ENCODE results near the gene ATXN1.
"Not testable (repeated sequence)": the region's sequence is repeated elsewhere in the genome, so short reads cannot be mapped to it uniquely, and the experiment has no call there.

The ATXN1 gene

DNA sequence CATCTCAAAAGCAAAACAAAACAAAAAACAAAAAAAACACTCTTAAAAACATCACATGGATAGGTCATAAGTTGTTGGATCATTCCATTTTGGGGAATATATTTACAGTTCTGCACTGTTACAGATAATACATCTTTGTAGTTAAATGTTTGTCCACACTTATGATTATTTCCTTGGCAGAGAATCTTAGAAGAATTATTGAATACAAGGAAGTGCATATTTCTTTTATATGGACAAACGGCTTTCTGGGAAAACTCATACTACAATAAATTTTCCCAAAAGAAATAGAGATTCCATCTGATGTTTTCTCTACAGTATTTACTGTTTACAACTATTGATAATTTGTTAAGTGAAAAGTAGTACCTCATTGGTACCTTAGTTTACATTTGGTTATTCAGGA, 489.1 kb downstream of the ATXN1 start:
- Histone ChIP-seq H3K4me1 (no peaks in the 10 kb centered on the region), H3K27me3 (ENCODE audit: control insufficient read depth, insufficient read depth, low read length) (no peaks in the 10 kb centered on the region), H2AFZ (no peak overlapping the region), H3K36me3 (ENCODE audit: control insufficient read depth, insufficient read depth, low read length) (no peaks in the 10 kb centered on the region), H3K9me3 (ENCODE audit: control insufficient read depth, low read length) (no peaks in the 10 kb centered on the region), H3K79me2 (no peaks in the 10 kb centered on the region), H3K27ac (no peak overlapping the region), H3K9ac (no peak overlapping the region), H3K4me2 (ENCODE audit: low read length) (no peak overlapping the region), H3K4me3 (ENCODE audit: low read depth, low read length) (no peak overlapping the region)
- TF ChIP-seq CTCF (IDR thresholded peaks at IDR 0.05): no peak

DNA sequence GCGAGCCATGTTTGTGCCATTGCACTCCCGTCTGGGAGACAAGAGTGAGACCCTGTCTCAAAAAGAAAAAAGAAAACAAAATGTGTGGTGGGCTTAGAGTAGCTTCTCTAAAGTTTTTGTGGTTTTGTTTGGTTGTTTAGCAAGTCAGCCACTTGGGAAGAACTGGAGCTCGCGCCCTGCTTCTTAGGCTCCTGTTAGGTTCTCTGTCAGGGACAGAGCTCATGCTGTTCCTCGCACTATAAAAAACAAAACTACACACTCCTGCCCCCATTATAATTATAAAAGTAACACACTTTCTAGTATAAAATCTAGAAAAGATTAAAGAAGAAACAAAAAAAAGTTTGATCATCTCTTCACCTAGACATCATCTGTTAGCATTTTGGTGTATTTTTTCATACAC, 489.8 kb downstream of the ATXN1 start:
- Histone ChIP-seq H3K4me1 (no peaks in the 10 kb centered on the region), H3K4me2 (ENCODE audit: low read length) (no peak overlapping the region), H3K27me3 (ENCODE audit: control insufficient read depth, insufficient read depth, low read length) (no peaks in the 10 kb centered on the region), H3K9ac (no peak overlapping the region), H3K4me3 (ENCODE audit: low read depth, low read length) (no peak overlapping the region), H3K9me3 (ENCODE audit: control insufficient read depth, low read length) (no peaks in the 10 kb centered on the region), H3K79me2 (no peaks in the 10 kb centered on the region), H2AFZ (no peak overlapping the region), H3K27ac (no peak overlapping the region), H3K36me3 (ENCODE audit: control insufficient read depth, insufficient read depth, low read length) (no peaks in the 10 kb centered on the region)
- TF ChIP-seq CTCF (IDR thresholded peaks at IDR 0.05): no peak

DNA sequence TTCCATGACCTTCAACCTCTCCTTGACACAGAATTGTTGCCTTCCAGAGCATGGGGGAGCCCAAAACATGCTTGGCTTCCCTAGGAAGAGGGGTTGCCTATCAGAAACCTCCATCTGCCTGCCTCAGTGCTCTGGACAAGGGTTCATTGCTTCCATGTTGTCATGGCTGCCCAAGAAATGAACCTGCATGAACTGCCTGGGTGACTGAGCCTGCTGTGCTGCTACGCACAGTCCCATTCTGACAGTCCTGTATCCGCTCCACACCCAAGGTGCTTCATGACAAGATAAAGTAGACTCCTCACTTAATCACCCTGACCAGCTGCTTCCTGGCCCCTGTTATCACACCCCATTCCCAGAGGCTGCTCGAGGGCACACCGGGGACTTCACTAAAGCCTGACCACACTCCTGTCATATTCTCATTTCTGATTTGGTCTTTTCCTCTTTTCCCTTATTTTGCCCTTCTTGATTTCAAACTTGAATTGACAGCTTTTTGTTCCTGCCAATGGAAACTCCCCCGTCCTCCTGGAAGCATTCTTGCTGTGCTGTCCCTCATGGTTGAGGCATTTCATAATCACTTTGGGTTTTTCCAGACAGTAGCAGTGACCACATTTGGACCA, 491.0 kb downstream of the ATXN1 start:
- H3K4me3 ChIP-seq (ENCODE audit: low read depth, low read length): no peak overlapping the region
- no peak overlapping the region for H3K9ac ChIP-seq
- H3K27me3 ChIP-seq (ENCODE audit: control insufficient read depth, insufficient read depth, low read length): no peaks in the 10 kb centered on the region
- H3K4me2 ChIP-seq (ENCODE audit: low read length): no peak overlapping the region
- H3K36me3 ChIP-seq (ENCODE audit: control insufficient read depth, insufficient read depth, low read length): no peaks in the 10 kb centered on the region
- no peak overlapping the region for H3K27ac ChIP-seq
- H3K4me1 ChIP-seq: no peaks in the 10 kb centered on the region
- no peaks in the 10 kb centered on the region for H3K9me3 ChIP-seq (ENCODE audit: control insufficient read depth, low read length)
- no peak overlapping the region for H2AFZ ChIP-seq
- no peaks in the 10 kb centered on the region for H3K79me2 ChIP-seq
- TF ChIP-seq CTCF (IDR thresholded peaks at IDR 0.05): no peak

DNA sequence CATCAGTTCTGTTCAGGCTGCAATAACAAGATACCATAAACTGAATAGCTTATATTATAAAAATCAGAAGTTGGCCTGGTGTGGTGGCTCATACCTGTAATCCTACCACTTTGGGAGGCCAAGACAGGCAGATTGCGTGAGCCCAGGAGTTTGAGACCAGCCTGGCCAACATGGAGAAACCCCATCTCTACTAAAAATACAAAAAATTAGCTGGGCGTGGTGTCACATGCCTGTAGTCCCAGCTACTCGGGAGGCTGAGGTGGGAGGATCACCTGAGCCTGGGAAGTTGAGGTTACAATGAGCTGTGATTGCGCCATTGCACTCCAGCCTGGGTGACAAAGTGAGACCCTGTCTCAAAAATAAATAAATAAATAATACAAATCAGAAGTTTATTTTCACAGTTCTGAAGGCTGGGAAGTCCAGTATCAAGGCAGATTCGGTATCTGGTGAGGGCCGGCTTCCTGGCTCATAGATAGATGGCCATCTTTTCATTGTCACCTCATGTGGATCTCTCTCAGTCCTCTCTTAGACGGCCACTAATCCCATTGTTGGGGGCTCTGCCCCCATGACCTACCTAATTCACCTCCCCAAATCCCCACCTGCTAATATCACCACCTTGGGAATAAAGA, 491.7 kb downstream of the ATXN1 start:
- not testable (repeated sequence) for H3K4me1 ChIP-seq; H3K36me3 ChIP-seq (ENCODE audit: control insufficient read depth, insufficient read depth, low read length); H3K4me3 ChIP-seq (ENCODE audit: low read depth, low read length); H3K27ac ChIP-seq; H3K79me2 ChIP-seq; H3K27me3 ChIP-seq (ENCODE audit: control insufficient read depth, insufficient read depth, low read length); H3K9ac ChIP-seq; H2AFZ ChIP-seq; H3K4me2 ChIP-seq (ENCODE audit: low read length); H3K9me3 ChIP-seq (ENCODE audit: control insufficient read depth, low read length)

- Histone ChIP-seq H3K27me3 (ENCODE audit: control insufficient read depth, insufficient read depth, low read length) (no peaks in the 10 kb centered on the region), H3K9ac (no peak overlapping the region), H3K79me2 (no peaks in the 10 kb centered on the region), H3K4me3 (ENCODE audit: low read depth, low read length) (no peak overlapping the region), H3K36me3 (ENCODE audit: control insufficient read depth, insufficient read depth, low read length) (no peaks in the 10 kb centered on the region), H3K9me3 (ENCODE audit: control insufficient read depth, low read length) (no peaks in the 10 kb centered on the region), H3K4me1 (no peaks in the 10 kb centered on the region), H3K27ac (no peak overlapping the region), H3K4me2 (ENCODE audit: low read length) (no peak overlapping the region), H2AFZ (no peak overlapping the region)
- no peak for TF ChIP-seq CTCF (IDR thresholded peaks at IDR 0.05)
These were observed 493.6 kb downstream of the ATXN1 start for GRCh38 chr6:16267428-16268263.
